Epithelial cell of esophagus (primary cell): Measurements from ENCODE around the gene TTBK2.

Source experiments
- DNase-seq: peaks from one replicate; pipeline ENCODE4 v3.0.0; 2010; ENCODE audit warnings: low read depth
- H3K4me3 ChIP-seq: 2 replicates; pipeline ENCODE4 v1.5.1; 2011; ENCODE audit warnings: mild to moderate bottlenecking, low read length, control low read depth
- CTCF ChIP-seq: IDR thresholded peaks from 2 replicates; pipeline ENCODE4 v1.5.1; 2011; ENCODE audit warnings: low read depth, mild to moderate bottlenecking, low read length, control low read depth, inconsistent platforms; ENCODE audit not compliant: insufficient read depth; ENCODE audit errors: missing control alignments

Gene TTBK2

GRCh38 chr15:42937143-42937542 lies 16.6 kb upstream of the TTBK2 start:
- DNase-seq, result no peak
- TF ChIP-seq CTCF, result no peak
- no peak overlapping the region for H3K4me3 ChIP-seq

GRCh38 chr15:42933886-42934667 lies 13.5 kb upstream of the TTBK2 start:
- H3K4me3 ChIP-seq, result no peak overlapping the region
- no peak for TF ChIP-seq CTCF
- DNase-seq, result no peak

- TF ChIP-seq CTCF, result no peak
- no peak overlapping the region for H3K4me3 ChIP-seq
- peak; percentile 84 for DNase-seq
These were observed 12.4 kb upstream of the TTBK2 start for GRCh38 chr15:42932833-42933515.

GRCh38 chr15:42931702-42932486 lies 11.3 kb upstream of the TTBK2 start:
- no peak for TF ChIP-seq CTCF
- DNase-seq, result no peak
- H3K4me3 ChIP-seq, result no peak overlapping the region

- no peak for TF ChIP-seq CTCF
- H3K4me3 ChIP-seq, result no peak overlapping the region
- DNase-seq, result no peak
These were observed 8.8 kb upstream of the TTBK2 start for GRCh38 chr15:42929306-42929848.

- H3K4me3 ChIP-seq, result peak overlapping the region; percentile 86
- peak; percentile 39 for DNase-seq
- no peak for TF ChIP-seq CTCF
These were observed 759 bp upstream of the TTBK2 start for GRCh38 chr15:42921342-42921731.
